Breast epithelium (tissue), 4 donors: Measurements from ENCODE around the gene FAM110D. TPM values are rescaled to one million over a fixed set of nuclear protein-coding genes. Genes with fewer than 3 reads are reported as not detected.

ENCODE experiments used
- DNase-seq, 2 donors: peaks; one replicate each; pipeline ENCODE4 v3.0.0-alpha.2; 2019; ENCODE audit warnings: low spot score in 2 of 2
- H3K27ac ChIP-seq, 2 donors: fragments of 200-600 bp; sonication (generic) in 1 of 2; one replicate each; pipeline ENCODE4 v1.5.1; 2016 to 2019; ENCODE audit warnings: mild to moderate bottlenecking in 1 of 2
- H3K27me3 ChIP-seq, 2 donors: fragments of 200-600 bp; sonication (generic) in 1 of 2; one replicate each; pipeline versions ENCODE4 v1.5.1 to v1.6.0; 2017 to 2019; ENCODE audit warnings: control low read depth in 1 of 2, mild to moderate bottlenecking in 1 of 2
- H3K36me3 ChIP-seq: fragments of 200-600 bp; one replicate; pipeline ENCODE4 v1.5.1; 2019
- H3K4me1 ChIP-seq, 2 donors: fragments of 200-600 bp; sonication (generic); one replicate each; pipeline ENCODE4 v1.5.1; 2016 to 2019; ENCODE audit warnings: control low read depth in 1 of 2
- H3K4me3 ChIP-seq, 3 donors: fragments of 200-600 bp; sonication (generic); 1 replicate in 2 of 3; 2 replicates in 1 of 3; pipeline ENCODE4 v1.5.1; 2016 to 2019; ENCODE audit warnings: mild to moderate bottlenecking in 3 of 3, moderate library complexity in 2 of 3
- H3K9me3 ChIP-seq, 2 donors: fragments of 200-600 bp; sonication (generic) in 1 of 2; one replicate each; pipeline ENCODE4 v1.5.1; 2016 to 2019; ENCODE audit warnings: control low read depth in 1 of 2
- POLR2A ChIP-seq: fragments of 450-650 bp; IDR thresholded peaks from one replicate; pipeline ENCODE4 v1.6.1; 2016; ENCODE audit warnings: antibody characterized with exemption, mild to moderate bottlenecking, moderate library complexity
- POLR2AphosphoS5 ChIP-seq, 3 donors: sonication (generic); formaldehyde crosslinking; IDR thresholded peaks; one replicate each; pipeline ENCODE4 v1.6.1; 2017; ENCODE audit warnings: antibody characterized with exemption in 3 of 3
- intact Hi-C: fragments of 100-400 bp; cut with DNase I; formaldehyde crosslinking; loops from one replicate; pipeline ENCODE4 v1.15.1; 2023; ENCODE audit warnings: low total_unique reads
- total RNA-seq, 3 donors: library from RNA; depleted of rRNA; stranded (reverse); fragments of >200 nt; gene quantifications; one replicate each; pipeline ENCODE4 v1.1.0, GENCODE V29; 2016
- TF ChIP-seq, protein P1 (sequence below), 3 donors: fragments of 450-650 bp; IDR thresholded peaks; one replicate each; pipeline ENCODE4 v1.5.1; 2016 to 2017; ENCODE audit warnings: antibody characterized with exemption in 3 of 3, mild to moderate bottlenecking in 3 of 3, moderate library complexity in 3 of 3

Gene FAM110D
- 1 to 10 TPM; 3.4 to 9.1 (median 6.2) TPM for total RNA-seq

DNA sequence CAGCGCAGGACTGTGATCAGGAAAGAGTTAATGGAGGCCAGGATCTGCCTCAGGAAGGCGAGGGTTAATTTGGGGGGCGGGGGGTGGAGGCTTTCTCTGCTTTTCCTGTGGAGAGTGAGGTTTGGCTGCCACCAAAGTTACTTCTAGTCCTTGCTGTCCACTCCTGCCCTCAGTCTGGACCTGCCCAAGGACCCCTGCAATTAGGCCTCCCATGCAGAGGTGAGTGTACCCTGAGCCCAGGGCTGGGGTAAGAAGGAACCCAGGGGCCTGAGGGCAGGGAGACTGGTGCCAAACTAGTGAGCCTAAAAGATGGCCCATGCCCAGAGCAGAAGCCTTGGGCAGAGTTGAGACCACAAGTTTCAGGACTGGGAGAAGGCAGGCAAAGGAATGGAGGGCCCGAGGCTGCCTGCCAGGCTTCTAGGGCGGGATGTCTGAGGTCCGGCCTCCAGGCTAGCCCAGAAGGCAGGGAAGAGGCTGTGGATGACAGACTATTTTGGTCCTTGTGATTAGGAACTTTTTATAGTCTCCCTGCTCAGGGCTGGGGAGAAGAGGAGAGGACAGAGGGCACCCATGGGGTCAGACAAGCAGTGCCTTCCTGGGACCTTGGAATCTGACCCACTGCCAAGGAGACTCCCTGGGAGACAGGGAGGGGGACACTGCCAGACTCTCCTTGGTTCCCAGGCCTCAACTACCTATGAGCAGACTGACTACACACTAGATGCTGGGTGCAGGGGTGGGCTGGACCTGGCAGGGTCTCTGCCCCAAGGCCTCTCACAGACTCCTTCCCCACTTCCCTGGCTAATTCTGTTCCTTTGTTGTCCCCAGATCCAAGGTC lies at the start of gene FAM110D:
TSS of gene FAM110D (plus strand) at position 172 of the 835 bp plus-strand sequence. CDS start 2,213 bp downstream, outside the sequence.
- H3K4me1 ChIP-seq = no peaks in the 10 kb centered on the region
- no peaks in the 10 kb centered on the region for H3K36me3 ChIP-seq
- H3K9me3 ChIP-seq = no peaks in the 10 kb centered on the region
- TF ChIP-seq, protein P1, sequence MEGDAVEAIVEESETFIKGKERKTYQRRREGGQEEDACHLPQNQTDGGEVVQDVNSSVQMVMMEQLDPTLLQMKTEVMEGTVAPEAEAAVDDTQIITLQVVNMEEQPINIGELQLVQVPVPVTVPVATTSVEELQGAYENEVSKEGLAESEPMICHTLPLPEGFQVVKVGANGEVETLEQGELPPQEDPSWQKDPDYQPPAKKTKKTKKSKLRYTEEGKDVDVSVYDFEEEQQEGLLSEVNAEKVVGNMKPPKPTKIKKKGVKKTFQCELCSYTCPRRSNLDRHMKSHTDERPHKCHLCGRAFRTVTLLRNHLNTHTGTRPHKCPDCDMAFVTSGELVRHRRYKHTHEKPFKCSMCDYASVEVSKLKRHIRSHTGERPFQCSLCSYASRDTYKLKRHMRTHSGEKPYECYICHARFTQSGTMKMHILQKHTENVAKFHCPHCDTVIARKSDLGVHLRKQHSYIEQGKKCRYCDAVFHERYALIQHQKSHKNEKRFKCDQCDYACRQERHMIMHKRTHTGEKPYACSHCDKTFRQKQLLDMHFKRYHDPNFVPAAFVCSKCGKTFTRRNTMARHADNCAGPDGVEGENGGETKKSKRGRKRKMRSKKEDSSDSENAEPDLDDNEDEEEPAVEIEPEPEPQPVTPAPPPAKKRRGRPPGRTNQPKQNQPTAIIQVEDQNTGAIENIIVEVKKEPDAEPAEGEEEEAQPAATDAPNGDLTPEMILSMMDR (IDR thresholded peaks at IDR 0.05) = no peak
- TF ChIP-seq POLR2AphosphoS5 (IDR thresholded peaks at IDR 0.05) = no peak
- no peak for TF ChIP-seq POLR2A
- DNase-seq = peak in 1 of 2 donors; percentile 45
- intact Hi-C loops = loop anchor here (10.0 kb wide), 1 partner anchor 54 kb away; no protein-coding TSS in a partner anchor
- H3K4me3 ChIP-seq = peak within 1 kb of the TSS; percentile 48 to 58 (median 53)
- H3K27me3 ChIP-seq = peaks cover 4 to 19% of the 10 kb centered on the region in 2 donors
- H3K27ac ChIP-seq = peak within 1 kb of the TSS in 1 of 2 donors; percentile 38

DNA sequence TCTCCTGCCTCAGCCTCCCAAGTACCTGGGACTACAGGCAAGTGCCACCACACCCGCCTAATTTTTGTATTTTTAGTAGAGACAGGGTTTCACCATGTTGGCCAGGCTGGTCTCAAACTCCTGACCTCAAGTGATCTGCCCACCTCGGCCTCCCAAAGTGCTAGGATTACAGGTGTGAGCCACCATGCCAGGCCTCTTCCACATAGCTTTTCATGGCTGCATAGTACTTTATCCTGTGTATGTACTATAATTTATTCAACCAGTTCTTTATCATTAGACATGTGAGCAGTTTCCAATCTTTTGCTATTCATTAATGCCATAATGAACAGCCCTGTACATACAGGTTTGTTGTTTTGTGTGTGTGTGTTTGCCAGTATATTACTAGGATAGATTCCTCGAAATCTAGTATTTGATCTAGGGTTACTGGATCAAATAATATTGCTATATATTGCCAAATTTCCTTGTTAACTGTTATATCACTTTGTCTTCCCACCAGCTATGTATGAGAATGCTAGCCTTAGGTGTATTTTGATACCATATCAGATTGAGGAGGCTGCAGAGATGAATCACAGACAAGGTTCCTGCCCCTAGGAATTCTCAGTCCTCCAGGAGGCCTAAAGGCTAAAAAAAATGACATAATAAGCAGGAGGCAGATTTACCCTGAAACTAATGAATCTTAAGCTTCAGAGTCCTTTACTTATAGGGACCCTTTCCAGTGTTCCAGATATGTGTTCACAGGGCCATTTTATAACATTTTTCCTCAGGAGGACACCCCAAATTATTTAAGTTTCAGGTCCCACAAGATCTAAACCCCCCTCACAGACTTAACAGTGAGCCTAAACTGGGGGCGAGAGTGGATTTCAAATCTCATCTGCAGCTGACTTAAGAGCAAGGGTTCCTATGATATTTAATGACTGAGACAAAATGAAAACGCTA lies 49.4 kb upstream of the FAM110D start:
- no peak for DNase-seq
- TF ChIP-seq POLR2AphosphoS5 (IDR thresholded peaks at IDR 0.05) (no peak), POLR2A (no peak)
- TF ChIP-seq, protein P1 (IDR thresholded peaks at IDR 0.05) = no peak
- intact Hi-C loops = loop anchor here (10.0 kb wide), 1 partner anchor 45 kb away; the partner anchor contains the start of gene FAM110D
- no peaks in the 10 kb centered on the region for H3K36me3 ChIP-seq
- H3K27me3 ChIP-seq = no peaks in the 10 kb centered on the region
- H3K4me3 ChIP-seq = no peak overlapping the region
- H3K9me3 ChIP-seq = no peaks in the 10 kb centered on the region
- peaks cover 3 to 7% of the 10 kb centered on the region in 2 donors for H3K4me1 ChIP-seq
- peak overlapping the region in 1 of 2 donors; percentile 95 for H3K27ac ChIP-seq

DNA sequence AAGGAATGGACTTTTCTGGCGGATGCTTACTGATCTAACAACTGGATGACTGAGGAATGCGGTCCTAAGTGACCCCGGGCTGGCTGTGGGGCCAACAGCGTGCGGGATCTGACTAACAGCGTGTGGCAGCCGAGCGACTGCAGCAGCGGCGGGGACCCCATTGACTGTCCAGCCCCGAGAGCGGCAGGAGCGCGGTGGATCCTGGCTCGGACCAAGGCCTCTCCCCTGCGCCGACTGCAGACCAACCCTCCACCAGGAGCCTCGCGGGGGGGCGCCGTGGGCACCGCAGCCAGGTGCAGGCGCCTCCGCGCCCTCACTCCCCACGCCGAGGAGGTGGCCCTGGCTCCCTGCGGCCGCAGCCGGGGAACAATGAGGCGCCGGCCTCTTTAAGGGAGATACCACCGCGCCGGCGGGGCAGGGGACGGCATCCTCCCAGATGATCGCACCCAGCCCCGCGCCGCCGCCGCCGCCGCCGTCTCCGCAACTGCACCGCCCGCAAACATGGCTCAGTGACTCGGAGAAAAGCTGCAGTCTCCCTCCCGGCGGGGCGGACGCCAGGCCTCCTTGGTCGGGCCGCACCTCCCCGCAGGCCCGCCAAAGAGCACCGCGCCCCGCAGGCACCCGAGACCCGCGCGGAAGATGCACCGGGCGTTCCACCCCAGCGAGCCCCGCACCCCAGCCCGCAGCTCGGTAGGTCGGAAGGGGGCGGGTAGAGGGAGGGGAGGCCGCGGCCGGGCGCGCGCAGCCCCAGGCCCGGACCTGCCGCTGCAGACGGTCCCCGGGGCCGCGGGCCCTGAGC lies 47.9 kb upstream of the FAM110D start:
- Histone ChIP-seq H3K4me3 (peak overlapping the region; percentile 90 to 99 (median 98)), H3K36me3 (no peaks in the 10 kb centered on the region), H3K27me3 (no peaks in the 10 kb centered on the region), H3K27ac (peak overlapping the region; percentile 88 to 95), H3K9me3 (no peaks in the 10 kb centered on the region), H3K4me1 (peaks cover 3 to 7% of the 10 kb centered on the region in 2 donors)
- TF ChIP-seq POLR2AphosphoS5 (IDR thresholded peaks at IDR 0.05) (peak in 1 of 3 donors; percentile 20), POLR2A (no peak)
- peak; percentile 68 to 75 for DNase-seq
- intact Hi-C loops = no loop called here

DNA sequence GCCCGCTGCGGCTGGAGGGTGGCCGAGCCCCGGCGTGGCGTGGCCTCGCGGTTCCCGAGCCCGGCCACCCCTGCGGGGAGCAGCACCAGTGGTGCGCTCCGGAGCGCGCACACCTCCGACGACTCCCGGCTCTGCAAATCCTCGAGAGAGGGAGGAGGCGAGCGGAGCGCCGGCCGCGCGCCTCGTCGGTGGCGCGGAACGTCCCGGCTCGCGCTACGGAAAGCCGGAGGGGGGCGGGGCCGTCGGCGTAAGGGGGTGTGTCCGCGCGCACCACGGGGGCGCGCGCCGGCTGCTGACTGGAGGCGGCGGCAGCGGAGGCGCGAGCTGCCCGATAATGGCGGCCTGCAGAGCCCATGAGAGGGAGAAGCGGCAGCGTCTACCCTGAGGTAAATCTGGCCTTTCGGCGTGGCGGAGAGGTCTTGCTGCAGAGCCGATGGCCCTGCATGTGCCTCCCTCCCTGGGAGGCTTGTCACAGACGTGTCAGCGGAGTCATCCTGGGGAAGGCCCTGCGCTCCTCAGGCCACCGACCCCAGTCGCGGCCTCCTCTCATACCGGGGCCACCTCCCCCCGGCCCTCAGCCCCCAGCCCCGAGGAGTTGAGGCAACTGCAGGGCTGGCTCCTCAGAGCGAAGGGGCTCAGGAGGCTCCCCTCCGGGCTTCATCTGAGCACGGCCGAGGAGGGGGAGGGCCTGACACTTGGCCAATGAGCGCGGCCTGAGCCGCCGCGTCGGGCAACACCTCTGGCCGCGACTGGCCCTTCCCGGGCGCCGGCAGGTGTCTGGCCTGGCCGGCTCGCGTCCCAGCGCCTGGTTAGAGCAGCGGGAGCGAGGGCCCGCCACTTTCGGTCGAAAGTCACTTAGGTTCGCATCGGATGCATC lies 47.1 kb upstream of the FAM110D start, which contains the start of gene PDIK1L:
TSS of gene PDIK1L (plus strand) at position 295 of the 877 bp plus-strand sequence. CDS start 2,485 bp downstream, outside the sequence.
- peak; percentile 42 to 66 (median 62) for TF ChIP-seq POLR2AphosphoS5 (IDR thresholded peaks at IDR 0.05)
- TF ChIP-seq, protein P1 (IDR thresholded peaks at IDR 0.05) = no peak
- Histone ChIP-seq H3K4me1 (peaks cover 3 to 7% of the 10 kb centered on the region in 2 donors), H3K4me3 (peak within 1 kb of the TSS; percentile 90 to 99 (median 98)), H3K27me3 (no peaks in the 10 kb centered on the region), H3K36me3 (no peaks in the 10 kb centered on the region), H3K27ac (peak within 1 kb of the TSS; percentile 88 to 95), H3K9me3 (no peaks in the 10 kb centered on the region)
- intact Hi-C loops = no loop called here
- DNase-seq = peak; percentile 90 to 93
